Hypothalamus (tissue), 51 donors: ENCODE measurements around the gene NTNG2.

Source experiments
- DNase-seq, 51 donors: peaks; one replicate each; lab custom pipeline; 2025; lab: John Stamatoyannopoulos, UW

The NTNG2 gene

DNA sequence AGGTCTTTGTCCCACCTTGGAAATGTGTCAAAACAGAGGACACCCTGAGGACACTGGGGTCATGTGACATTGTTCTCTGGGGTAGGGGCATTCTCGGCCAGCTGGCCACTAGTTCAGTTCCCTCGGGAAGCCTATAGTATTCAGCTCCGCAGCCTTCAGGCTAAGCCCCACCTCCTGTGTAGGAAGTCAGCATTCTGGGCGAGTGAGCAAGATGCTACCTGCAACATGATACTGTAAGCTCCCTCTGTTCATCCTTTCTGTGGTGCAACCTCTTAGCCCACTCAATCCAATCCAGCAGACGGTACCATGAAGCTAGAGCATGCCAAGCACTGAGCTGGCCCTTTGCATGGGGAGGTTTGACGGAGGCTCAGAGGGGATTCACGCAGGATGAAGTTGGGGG, 5.3 kb downstream of the NTNG2 start:
- no peak for DNase-seq

DNA sequence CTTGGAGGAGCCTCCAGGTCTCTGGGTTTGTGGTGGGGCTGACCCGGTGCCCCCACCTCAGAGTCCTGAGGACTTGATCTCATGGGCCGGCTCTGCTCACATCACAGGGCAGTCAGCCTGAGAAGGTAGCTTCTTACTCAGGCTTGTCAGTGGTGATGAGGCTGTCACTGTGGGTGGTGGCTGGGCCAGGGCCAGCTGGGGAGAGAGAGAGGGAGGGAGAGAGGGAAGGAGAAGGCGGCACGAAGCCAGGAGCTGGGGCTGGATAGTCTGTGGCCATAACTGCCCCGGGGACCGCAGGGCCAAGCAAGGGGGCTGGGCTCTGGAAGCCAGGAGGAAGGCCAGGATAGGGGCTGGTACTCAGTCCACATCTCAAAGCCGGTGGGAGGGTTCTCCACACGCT, 6.5 kb downstream of the NTNG2 start:
- peak in 30 of 51 donors; percentile 21 to 79 (median 52) for DNase-seq

DNA sequence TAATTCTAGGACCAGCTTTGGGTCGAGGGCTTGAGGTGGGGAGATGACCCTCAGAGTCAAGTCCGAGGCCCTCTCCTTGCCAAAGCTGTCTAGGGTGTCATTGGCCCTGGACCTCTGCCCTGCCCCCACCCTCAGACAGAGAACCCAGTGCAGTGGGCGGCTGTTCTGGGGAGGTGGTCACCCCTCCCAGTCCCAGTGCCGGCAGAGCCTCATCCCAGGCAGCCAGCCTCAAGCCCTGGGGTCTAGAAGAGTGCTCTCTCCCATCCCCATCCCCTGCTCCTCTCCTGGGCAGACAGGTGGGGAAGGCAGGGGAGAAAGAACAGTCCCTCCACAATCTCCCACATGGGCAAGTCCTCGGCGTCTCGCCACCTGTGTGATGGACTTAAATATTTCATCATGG, 7.0 kb downstream of the NTNG2 start:
- no peak for DNase-seq

DNA sequence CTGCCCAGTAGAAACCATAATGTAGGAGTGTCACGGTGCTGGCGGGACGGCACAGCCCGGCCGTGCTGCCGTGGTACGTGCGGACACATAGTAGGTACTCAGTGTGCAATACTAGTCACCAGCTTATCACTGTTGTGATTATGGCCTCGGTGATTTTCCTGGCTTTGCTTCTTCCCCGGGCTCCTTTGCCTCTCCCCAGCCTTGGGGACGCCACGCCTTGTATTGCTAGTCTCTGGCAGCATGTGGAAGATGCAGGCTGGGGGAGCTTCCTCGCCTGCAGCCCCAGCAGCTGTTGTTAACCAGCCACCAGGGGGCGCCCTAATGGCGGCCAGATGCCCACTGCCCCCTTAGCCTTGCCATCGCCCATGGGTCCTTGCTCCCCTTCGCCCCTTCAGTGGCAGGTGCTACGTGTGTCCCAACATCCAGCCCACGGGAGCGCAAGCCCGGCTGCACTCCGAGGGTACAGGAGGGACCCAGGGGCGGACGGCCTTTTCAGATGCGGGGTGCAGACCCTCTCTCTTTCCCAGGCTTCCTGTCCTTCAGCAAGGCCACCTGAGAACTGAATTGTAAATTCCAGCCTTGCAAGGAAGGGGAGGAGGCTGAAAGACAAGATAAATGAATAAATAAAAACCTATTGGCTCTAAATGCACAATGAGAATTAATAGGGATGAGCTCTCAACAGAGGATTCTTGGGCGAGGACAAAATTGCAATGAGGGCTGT, 8.0 kb downstream of the NTNG2 start:
- DNase-seq: peak in 31 of 51 donors; percentile 15 to 80 (median 52)

DNA sequence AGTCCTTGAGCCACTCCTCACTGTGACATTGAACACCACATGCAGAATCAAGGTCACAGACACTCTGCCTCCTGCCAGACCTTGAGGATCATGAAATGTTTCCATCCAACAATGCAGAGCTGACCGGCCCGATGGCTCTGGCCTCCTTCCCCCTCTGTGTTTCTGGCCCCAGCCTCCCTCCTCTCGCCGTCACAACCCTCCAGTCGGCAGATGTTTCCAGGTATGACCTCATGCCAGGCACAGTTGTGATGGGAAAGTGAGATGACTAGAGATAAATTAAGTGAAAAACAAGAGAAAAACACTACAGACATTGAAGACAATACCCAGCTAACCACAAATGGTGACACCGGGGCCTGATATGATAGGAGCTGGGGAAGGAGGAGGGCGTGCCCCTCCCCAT, 9.8 kb downstream of the NTNG2 start:
- no peak for DNase-seq

DNA sequence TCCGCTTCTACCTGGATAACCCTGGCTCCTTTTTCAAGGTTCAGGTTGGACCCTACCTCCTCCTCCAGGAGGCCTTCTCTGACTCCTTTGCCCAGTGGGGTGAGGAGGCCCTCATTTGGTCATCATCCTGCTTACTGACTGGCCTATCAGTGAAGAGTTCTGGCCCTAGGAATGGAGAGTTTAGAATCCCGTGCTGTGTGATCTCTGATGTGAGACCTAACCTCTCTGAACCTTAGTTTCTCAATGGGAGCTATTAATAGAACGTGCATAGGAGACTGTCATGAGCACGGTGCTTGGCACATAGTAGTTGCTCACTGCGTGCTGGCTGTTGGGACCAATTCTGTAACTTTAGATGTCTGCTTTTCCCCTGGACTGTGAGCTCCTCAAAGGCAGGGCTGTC, 10.3 kb downstream of the NTNG2 start:
- DNase-seq: no peak

DNA sequence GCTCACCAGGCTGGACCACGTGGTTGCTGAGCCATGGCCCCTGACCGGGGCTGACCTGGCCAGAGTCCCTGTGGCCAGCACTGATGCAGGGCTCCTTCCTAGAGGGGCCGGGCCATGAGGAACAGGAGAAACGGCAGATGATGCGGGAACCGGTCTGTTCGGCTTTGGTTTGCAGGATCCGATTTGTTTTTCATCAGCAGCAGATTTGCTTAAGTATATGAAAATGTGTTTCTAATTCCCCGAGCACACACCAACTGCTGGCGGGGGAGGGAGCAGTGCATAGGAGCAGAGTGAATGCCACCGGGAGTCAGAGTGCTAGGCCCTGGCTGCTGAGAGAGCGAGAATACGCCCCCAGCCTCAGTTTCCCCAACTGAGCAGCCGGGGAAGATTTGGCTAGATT, 13.6 kb downstream of the NTNG2 start:
- DNase-seq: no peak

DNA sequence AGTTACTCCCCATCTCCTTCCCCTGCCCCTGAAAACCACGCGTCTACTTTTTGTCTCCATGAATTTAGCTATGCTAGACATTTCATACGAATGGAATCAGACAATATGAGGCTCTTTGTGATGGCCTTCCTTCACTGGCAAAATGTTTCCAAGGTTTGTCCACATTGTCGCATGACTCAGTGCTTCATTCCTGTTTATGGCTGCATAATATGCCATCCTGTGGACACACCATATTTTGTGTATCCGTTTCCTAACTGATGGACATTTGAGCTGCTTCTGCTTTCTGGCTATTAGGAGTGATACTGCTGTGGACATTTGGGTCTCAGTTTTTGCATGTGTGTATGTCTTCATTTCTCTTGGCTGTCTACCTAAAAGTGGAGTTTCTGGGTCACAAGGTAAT, 14.5 kb downstream of the NTNG2 start:
- DNase-seq: no peak

DNA sequence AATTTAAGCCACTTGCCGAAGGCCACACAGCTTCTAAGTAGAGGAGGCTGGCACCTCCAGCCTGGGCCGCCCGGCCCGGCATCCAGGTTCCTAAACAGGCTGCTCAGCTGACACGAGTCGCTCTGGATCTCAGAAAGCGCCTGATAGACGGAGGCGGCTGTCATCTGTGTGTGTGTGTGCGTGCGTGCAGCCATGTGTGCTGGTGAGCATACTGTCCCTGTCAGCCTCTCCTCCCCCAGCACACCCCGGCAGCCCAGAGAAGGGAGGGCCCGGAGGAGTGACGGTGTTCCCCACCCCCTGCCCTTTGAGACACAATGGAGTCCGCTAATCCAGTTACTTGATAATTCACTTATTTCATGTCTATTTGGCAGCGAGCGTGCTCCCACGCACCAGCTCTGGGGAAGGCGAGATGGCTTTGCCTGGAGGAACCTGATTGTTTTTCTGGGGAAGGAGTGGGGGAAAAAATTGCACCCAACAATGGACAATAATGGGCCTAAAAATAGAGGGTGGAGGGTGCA, 20.0 kb downstream of the NTNG2 start:
- peak in 24 of 51 donors; percentile 23 to 85 (median 56) for DNase-seq

DNA sequence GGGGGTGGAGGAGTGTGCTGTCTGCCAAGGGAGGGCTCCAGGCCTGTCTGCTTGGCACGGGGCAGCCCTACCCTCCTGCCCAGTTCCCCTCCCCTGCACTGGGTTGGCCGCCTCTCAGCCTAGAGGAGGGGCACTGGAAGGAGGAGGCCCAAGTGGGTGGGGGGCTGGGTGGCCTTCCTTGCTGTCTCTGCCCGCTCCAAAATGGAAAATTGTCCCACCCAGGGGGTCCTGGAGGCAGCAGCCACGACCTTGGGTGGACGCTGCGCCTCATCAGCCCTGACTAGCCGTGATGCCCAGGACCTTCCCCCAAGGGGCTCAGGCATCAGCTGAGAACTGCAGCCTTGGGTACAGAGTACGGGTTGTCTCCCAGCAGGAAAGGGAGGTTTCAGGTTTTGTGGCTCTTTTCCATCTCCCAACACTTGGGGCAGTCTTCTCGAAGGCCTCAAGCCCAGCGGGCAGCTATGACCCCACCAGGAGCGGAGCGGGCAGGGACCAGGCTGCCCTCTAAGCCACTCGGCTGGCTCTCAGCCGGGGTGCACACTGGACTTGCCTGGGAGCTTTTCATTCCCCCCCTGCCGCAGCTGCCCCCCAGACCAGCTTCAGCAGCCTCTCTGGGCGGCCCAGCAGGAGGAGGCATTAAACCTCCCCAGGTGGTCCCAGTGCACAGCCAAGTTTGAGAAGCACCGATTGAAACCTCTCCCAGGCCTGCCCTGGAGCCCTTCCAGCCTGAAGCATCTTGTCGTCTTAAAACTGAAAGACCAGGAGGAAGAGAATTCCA, 20.6 kb downstream of the NTNG2 start:
- DNase-seq: peak in 30 of 51 donors; percentile 36 to 80 (median 60)

DNA sequence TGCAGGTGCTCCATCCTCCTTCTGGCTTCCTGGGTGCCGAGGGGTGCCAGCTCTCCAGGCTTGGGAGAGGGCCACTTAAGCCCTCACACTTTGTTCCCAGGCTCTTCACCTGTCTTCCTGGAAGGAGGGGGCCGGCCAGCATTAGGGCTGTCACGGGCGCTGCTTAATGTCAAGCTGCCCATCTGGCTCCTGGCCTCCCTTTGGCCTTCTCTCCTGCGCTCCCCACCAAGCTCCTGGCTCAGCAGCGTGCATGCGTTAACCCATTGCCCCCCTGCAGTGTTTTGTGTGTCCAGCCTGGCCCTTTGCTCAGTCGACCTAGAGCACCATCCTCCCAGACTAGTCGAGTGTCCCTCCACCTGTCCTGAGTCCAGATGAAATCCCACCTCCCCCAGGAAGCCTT, 21.3 kb downstream of the NTNG2 start:
- DNase-seq: peak in 1 of 51 donors; percentile 64

DNA sequence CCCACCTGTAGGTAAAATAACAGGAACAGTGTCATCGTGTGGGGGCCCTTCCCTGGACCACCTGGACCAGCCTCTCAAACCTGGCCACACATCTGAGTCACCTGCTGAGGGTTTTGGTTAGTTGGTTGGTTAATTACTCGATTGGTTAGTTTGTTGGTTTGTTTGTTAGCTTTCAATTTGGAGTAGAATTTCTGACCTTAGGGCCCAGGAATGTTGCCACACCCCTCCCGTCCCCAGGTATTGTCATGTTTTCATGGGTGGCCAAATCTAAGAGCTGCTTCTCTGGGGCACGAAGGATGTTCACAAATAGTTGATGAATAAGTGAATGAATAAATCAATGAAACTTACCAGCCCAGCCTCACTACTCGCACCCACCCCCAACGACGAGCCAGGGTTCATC, 21.9 kb downstream of the NTNG2 start:
- no peak for DNase-seq

DNA sequence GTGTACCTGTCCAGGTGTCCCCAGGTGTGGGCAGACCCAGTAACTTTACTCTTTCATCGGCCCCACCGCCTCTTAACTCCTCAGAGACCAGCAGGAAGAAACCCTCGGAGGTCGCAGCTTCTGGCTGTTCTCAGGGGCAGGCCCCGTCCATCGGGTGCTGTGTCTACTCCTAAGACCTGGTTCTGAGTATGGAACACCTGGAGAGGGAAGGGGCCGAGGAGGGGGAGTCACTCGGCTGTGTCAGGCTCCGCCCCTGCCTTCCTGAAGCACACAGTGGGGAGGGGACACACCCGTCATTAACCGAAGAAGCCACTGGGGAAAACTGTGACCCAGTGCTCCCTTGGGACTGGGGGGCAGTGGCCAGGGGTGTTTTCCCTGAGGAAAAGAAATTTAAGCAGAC, 22.3 kb downstream of the NTNG2 start:
- DNase-seq: no peak

DNA sequence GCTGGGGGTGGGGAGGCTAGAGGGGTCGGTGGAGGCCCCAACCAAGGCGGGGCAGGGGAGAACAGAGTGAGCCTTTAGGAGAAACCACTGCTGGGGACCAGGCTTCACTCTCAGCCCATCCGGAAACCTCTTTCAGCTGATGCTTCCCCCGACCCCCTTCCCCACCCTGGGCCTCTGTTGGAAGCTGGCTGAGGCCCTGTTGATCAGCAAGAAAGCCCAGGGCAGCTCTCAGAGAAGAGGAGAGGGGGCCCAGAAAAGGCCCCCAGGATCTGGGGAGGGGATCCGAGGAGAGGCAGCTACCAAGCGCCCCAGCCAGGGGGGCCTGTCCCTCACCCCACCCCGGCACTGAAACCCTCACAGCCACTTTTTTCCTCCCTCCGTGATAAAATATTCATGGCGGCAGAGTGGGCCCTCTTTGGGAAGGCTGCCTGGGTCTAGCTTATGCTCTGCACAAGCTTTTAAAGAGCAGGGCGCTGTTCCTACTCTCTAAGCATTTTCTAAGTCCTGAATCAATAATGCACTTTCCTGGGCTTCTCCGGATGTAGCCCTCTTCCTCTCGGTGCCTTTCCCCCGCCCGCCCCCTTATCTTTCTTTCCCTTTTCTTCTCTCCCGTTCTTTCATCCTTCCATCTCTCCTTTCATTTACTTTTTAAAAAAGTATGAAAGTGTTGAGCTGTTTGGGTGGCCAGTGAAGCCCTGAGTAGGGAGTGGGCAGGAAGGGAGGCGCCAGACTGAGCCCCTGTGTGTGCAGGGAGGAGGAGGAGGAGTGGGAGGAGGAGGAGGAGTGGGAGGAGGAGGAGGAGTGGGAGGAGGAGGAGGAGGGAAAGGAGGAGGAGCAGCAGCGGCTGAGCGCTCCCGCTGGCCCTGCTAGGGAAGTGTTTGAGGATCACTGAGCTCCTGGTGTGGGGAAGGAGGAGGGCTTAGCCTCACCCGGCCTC, 23.5 kb downstream of the NTNG2 start:
- peak in 14 of 51 donors; percentile 12 to 66 (median 40) for DNase-seq

DNA sequence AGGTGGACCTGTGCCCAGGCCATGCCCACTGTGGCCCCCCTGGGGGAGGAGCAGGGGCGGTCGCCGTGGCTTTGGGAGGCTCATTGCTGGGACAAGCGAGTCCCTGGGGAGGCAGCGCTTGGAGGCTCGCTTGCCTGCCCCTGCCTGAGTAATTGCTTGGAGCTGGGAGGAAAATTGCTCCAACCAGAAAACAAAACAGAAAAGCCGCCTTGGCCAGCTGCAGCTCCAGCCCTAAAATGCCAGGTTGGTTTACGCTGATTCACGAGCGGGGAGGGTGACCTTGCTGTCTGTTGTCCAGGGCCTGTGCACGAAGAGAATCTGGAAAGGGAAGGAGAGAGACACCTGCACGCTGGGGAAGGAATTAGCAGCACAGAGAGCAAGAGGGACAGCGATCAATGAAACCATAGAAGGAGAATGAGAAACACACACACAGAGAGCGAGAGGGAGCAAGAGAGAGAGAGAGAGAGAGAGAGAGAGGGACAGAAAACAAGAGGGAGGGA, 25.3 kb downstream of the NTNG2 start:
- DNase-seq: peak in 11 of 51 donors; percentile 4 to 50 (median 24)

DNA sequence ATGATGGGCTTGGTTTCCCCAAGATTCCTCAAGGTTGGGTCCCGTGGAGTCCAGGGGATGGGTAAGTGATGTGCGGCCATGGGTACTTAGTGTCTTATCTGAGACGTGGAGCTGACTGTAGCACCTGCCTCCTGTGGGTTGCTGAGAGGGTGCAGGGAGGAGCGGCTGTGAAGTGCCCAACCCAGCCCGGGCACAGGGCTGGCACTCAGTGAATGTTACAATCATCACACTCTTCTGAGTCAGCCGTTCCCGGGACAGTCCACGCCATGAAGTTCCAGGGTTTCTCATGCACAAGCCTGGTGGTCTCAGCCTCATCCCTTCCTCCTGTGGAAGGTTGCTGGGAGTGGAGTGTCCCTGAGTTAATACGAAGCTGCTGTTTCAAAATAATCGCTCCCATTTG, 29.1 kb downstream of the NTNG2 start:
- DNase-seq: peak in 2 of 51 donors; percentile 16 to 20

DNA sequence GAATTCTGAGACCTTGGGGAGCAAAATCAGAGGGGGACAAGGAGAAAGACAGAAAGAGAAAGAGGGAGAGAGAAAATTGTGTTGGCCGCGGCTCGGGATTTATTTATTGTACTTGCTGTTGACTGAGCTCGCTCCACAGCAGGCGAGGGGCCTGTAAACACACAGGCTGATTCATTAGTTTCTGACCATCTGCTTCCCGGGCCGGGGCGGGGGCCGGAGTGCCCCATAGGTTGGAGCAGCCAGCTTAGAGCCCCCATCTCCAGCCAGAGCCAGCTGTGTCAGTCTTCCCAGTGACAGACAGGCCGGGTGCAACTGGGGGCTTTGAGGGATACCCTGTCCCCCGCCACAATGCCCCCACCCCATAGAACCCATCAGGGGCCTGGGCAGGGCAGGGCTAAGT, 30.9 kb downstream of the NTNG2 start:
- peak in 40 of 51 donors; percentile 8 to 88 (median 62) for DNase-seq

DNA sequence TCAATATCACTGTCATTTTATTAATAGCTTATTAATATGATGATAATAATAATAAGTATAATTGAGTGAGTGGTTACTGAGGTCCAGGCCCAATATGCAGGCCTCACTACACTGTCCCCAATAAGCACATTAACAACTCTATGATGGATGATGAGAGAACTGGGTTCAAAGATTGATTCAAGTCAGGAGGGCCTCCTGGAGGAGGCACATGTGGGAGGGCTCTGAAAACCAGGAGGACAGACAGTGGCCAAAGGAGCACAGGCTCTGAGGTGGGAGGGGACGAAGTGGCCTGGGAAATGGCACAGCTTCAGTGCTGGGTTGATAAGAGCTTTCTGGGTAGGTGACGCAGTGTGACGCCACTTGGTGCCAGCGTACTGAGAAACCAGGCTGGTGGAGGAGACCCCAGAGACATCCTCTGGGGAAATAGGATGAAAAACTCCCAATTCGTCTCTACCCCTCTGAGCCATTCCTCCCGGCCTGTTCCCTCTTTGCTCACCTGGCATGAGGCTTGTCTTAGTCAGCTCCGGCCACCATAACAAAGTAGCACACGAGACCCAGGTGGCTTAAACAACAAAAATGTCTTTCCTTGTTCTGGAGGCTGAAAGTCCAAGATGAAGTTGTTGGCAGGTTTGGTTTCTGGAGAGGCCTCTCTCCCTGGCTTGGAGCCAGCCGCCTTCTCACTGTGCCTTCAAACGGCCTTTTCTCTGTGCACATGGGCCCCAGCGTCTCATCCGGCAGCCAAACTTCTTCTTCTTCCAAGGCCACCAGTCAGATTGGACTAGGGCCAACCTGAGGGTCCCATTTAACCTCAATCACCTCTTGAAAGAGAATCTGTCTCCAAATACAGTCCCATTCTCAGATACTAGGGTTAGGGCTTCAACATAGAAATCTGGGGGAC, 31.6 kb downstream of the NTNG2 start:
- peak in 19 of 51 donors; percentile 13 to 50 (median 28) for DNase-seq

DNA sequence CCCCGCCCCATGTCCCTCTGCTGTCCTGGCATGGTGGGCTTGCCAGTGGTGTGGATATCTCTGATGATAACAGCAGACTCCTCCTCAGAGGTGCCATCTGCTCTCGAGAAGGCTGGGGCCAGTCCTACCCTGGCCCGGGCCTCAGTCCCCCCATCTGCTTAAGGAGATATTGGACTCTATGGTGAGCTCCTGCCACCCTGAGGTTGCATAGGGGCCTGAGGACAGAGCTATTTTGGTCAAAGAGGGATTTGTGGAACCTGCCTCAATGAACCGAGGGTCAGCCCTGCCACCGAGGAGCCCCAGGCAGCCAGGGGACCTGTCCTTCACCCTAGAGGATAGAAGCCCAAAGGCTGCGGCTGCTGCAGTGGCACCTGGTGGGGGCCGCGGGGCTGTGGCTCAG, 32.6 kb downstream of the NTNG2 start:
- DNase-seq: peak in 1 of 51 donors; percentile 15
